Suppressor macrophage treated with lipopolysaccharide for 1 hour (primary cell): ENCODE data around the gene PLD3.
A peak's percentile ranks its signal among the peaks of the same experiment; 100 is the strongest.

ENCODE experiments used
- DNase-seq, 3 donors: peaks; one replicate each; pipeline ENCODE4 v3.0.0-alpha.2; 2020 to 2022

Gene PLD3

GRCh38 chr19:40414542-40415535 lies 66.3 kb downstream of the PLD3 start:
- no peak for DNase-seq

- no peak for DNase-seq
These were observed 67.3 kb downstream of the PLD3 start for GRCh38 chr19:40415768-40416167.

- DNase-seq, result peak; percentile 44 to 63 (median 46)
These were observed 68.6 kb downstream of the PLD3 start for GRCh38 chr19:40416918-40417642.

GRCh38 chr19:40417643-40417981 lies 69.1 kb downstream of the PLD3 start:
- no peak for DNase-seq

GRCh38 chr19:40418040-40418439 lies 69.5 kb downstream of the PLD3 start:
- no peak for DNase-seq

GRCh38 chr19:40419066-40419612 lies 70.6 kb downstream of the PLD3 start:
- no peak for DNase-seq

- no peak for DNase-seq
These were observed 71.3 kb downstream of the PLD3 start for GRCh38 chr19:40419780-40420179.

- DNase-seq, result no peak
These were observed 71.9 kb downstream of the PLD3 start for GRCh38 chr19:40420451-40420765.

GRCh38 chr19:40420766-40421765 lies 72.6 kb downstream of the PLD3 start:
- peak; percentile 87 to 95 (median 89) for DNase-seq

GRCh38 chr19:40421993-40422747 lies 73.7 kb downstream of the PLD3 start:
- DNase-seq, result no peak

- DNase-seq, result no peak
These were observed 74.5 kb downstream of the PLD3 start for GRCh38 chr19:40422748-40423566.

GRCh38 chr19:40423938-40424337 lies 75.4 kb downstream of the PLD3 start:
- DNase-seq, result no peak

- peak in 2 of 3 donors; percentile 25 to 29 for DNase-seq
These were observed 76.3 kb downstream of the PLD3 start for GRCh38 chr19:40424637-40425449.

- peak; percentile 100 for DNase-seq
These were observed 77.2 kb downstream of the PLD3 start, which contains the start of gene SERTAD1 for GRCh38 chr19:40425450-40426287. SERTAD1 (minus strand) TSS chr19:40425992; CDS start chr19:40423546, 2,446 bp downstream.
